Stimulated activated CD8-positive, alpha-beta memory T cell treated with anti-CD3 and anti-CD28 coated beads, Interleukin-4, amount 100 ng/mL, for 1 hour (primary cell): ENCODE data around the gene HTR2A.

Experiments
- DNase-seq, 2 donors: peaks; one replicate each; pipeline ENCODE4 v3.0.0-alpha.2; 2020; ENCODE audit warnings: low read depth in 2 of 2, low spot score in 1 of 2

Gene HTR2A

GRCh38 chr13:46871557-46871956, 25.3 kb downstream of the HTR2A start:
- no peak for DNase-seq

- DNase-seq, result no peak
Measured at GRCh38 chr13:46868091-46868490, 28.8 kb downstream of the HTR2A start.

- DNase-seq, result no peak
Measured at GRCh38 chr13:46866150-46866549, 30.7 kb downstream of the HTR2A start.

GRCh38 chr13:46864941-46865340, 31.9 kb downstream of the HTR2A start:
- no peak for DNase-seq

- no peak for DNase-seq
Measured at GRCh38 chr13:46861959-46862358, 34.9 kb downstream of the HTR2A start.

- no peak for DNase-seq
Measured at GRCh38 chr13:46860722-46861121, 36.1 kb downstream of the HTR2A start.

- DNase-seq, result no peak
Measured at GRCh38 chr13:46858776-46859175, 38.1 kb downstream of the HTR2A start.

GRCh38 chr13:46858163-46858562, 38.7 kb downstream of the HTR2A start:
- DNase-seq, result no peak

GRCh38 chr13:46855664-46856063, 41.2 kb downstream of the HTR2A start:
- DNase-seq, result no peak

GRCh38 chr13:46855166-46855565, 41.7 kb downstream of the HTR2A start:
- DNase-seq, result no peak

- no peak for DNase-seq
Measured at GRCh38 chr13:46852168-46852567, 44.7 kb downstream of the HTR2A start.

GRCh38 chr13:46850214-46850613, 46.6 kb downstream of the HTR2A start:
- no peak for DNase-seq

GRCh38 chr13:46846726-46847125, 50.1 kb downstream of the HTR2A start:
- no peak for DNase-seq

GRCh38 chr13:46845146-46845545, 51.7 kb downstream of the HTR2A start:
- no peak for DNase-seq

GRCh38 chr13:46844431-46844830, 52.4 kb downstream of the HTR2A start:
- no peak for DNase-seq

GRCh38 chr13:46839399-46839798, 57.5 kb downstream of the HTR2A start:
- DNase-seq, result no peak

- no peak for DNase-seq
Measured at GRCh38 chr13:46834657-46835056, 62.2 kb downstream of the HTR2A start.

GRCh38 chr13:46831588-46832194, 65.2 kb downstream of the HTR2A start:
- no peak for DNase-seq

- no peak for DNase-seq
Measured at GRCh38 chr13:46830405-46831005, 66.3 kb downstream of the HTR2A start.

GRCh38 chr13:46822551-46822950, 74.3 kb downstream of the HTR2A start:
- DNase-seq, result no peak

- no peak for DNase-seq
Measured at GRCh38 chr13:46817838-46818476, 78.9 kb downstream of the HTR2A start.

GRCh38 chr13:46817095-46817494, 79.8 kb downstream of the HTR2A start:
- DNase-seq, result no peak

- DNase-seq, result no peak
Measured at GRCh38 chr13:46816371-46816770, 80.5 kb downstream of the HTR2A start.
